OCI-LY7 (cell line): ENCODE measurements around the gene BAZ1A. TPM values are rescaled to one million over a fixed set of nuclear protein-coding genes. Genes with fewer than 3 reads are reported as not detected.
"Not testable (repeated sequence)": the region's sequence is repeated elsewhere in the genome, so short reads cannot be mapped to it uniquely, and the experiment has no call there.

Source experiments
- BruUV-seq: library from RNA; stranded (reverse); fragments of 400-500 nt; replicated peaks from 2 replicates; lab custom pipeline; 2021; lab: Mats Ljungman, UMichigan
- CTCF ChIA-PET: fragments of 300-600 bp; sonication (Branson Sonifier 250); formaldehyde crosslinking; loops from one replicate; lab custom pipeline; 2022; ENCODE audit warnings: antibody characterized with exemption; ENCODE audit not compliant: unreplicated experiment; lab: Charles Lee
- POLR2A ChIA-PET: fragments of 300-600 bp; sonication (Branson Sonifier 250); formaldehyde crosslinking; loops from one replicate; lab custom pipeline; 2022; ENCODE audit warnings: antibody characterized with exemption; lab: Charles Lee
- DNase-seq: peaks from one replicate; pipeline ENCODE4 v3.0.0-alpha.2; 2015; ENCODE audit warnings: low spot score
- H2AFZ ChIP-seq: fragments of 200-600 bp; sonication (generic), shearing (Covaris generic); 2 replicates; pipeline ENCODE4 v1.6.1; 2014; ENCODE audit warnings: mild to moderate bottlenecking, antibody characterized with exemption, low read length, moderate library complexity
- H3K27ac ChIP-seq: fragments of 200-600 bp; sonication (generic); 2 replicates; pipeline ENCODE4 v1.5.1; 2014; ENCODE audit warnings: mixed run types, low read depth, mild to moderate bottlenecking, moderate library complexity, low read length, inconsistent platforms; ENCODE audit not compliant: poor library complexity, severe bottlenecking
- H3K36me3 ChIP-seq: fragments of 200-600 bp; sonication (generic); 2 replicates; pipeline ENCODE4 v1.6.1; 2014; ENCODE audit warnings: mild to moderate bottlenecking, antibody characterized with exemption, low read length, moderate library complexity, mixed read lengths; ENCODE audit not compliant: insufficient read depth
- H3K4me1 ChIP-seq: fragments of 200-600 bp; sonication (generic); 2 replicates; pipeline ENCODE4 v1.5.1; 2014; ENCODE audit warnings: mild to moderate bottlenecking, low read length; ENCODE audit not compliant: insufficient read depth, poor library complexity, severe bottlenecking
- H3K4me2 ChIP-seq: fragments of 200-600 bp; sonication (generic); 2 replicates; pipeline ENCODE4 v1.6.1; 2014; ENCODE audit warnings: mild to moderate bottlenecking, low read length
- H3K4me3 ChIP-seq: fragments of 200-600 bp; sonication (generic); 2 replicates; pipeline ENCODE4 v1.5.1; 2014; ENCODE audit warnings: mild to moderate bottlenecking, low read depth, low read length; ENCODE audit not compliant: poor library complexity, severe bottlenecking
- H3K79me2 ChIP-seq: fragments of 200-600 bp; sonication (generic); 2 replicates; pipeline ENCODE4 v1.6.1; 2016; ENCODE audit warnings: low read depth, mild to moderate bottlenecking, low read length, moderate library complexity, mixed read lengths; ENCODE audit not compliant: insufficient read depth
- H3K9me2 ChIP-seq: fragments of 200-600 bp; sonication (generic); 2 replicates; pipeline ENCODE4 v1.6.1; 2016; ENCODE audit warnings: mild to moderate bottlenecking, low read length, mixed read lengths; ENCODE audit not compliant: insufficient read depth
- H3K9me3 ChIP-seq: fragments of 200-600 bp; sonication (generic); 2 replicates; pipeline ENCODE4 v1.6.1; 2014; ENCODE audit warnings: mild to moderate bottlenecking, mixed run types, low read length, mixed read lengths
- H4K20me1 ChIP-seq: fragments of 200-600 bp; sonication (generic); 2 replicates; pipeline ENCODE4 v1.6.1; 2014; ENCODE audit warnings: mild to moderate bottlenecking, antibody characterized with exemption, low read length, moderate library complexity, mixed read lengths; ENCODE audit not compliant: insufficient read depth
- EZH2phosphoT487 ChIP-seq: fragments of 200-600 bp; sonication (generic); IDR thresholded peaks from 2 replicates; pipeline ENCODE4 v1.6.1; 2018; ENCODE audit warnings: low read depth, borderline replicate concordance, mild to moderate bottlenecking, mixed run types, antibody characterized with exemption, low read length, moderate library complexity, mixed read lengths
- intact Hi-C: fragments of 100-400 bp; cut with micrococcal nuclease; formaldehyde crosslinking; loops from one replicate; pipeline ENCODE4 v1.10.0; 2022; ENCODE audit not compliant: unreplicated experiment
- total RNA-seq, 2 experiments: library from RNA; depleted of rRNA in 1 of 2; stranded (reverse); fragments of >200 nt in 1 of 2; shearing (Covaris generic) in 1 of 2; gene quantifications; 2 replicates each; pipeline ENCODE4 v1.2.3, GENCODE V29; 2014 to 2022
- TF ChIP-seq, protein P1 (sequence below): fragments of 200-600 bp; sonication (generic); conservative IDR thresholded peaks from 2 replicates; pipeline ENCODE4 v1.5.1; 2014; ENCODE audit warnings: mild to moderate bottlenecking, antibody characterized with exemption, low read length, moderate library complexity, mixed read lengths

The BAZ1A gene
- total RNA-seq, 2 experiments from 2014 or later = 42.2 to 58.6 TPM

GRCh38 chr14:34737079-34737478 lies 138.1 kb downstream of the BAZ1A start:
- H2AFZ ChIP-seq, H3K27ac ChIP-seq, intact Hi-C loops, H3K4me3 ChIP-seq, POLR2A ChIA-PET, H3K79me2 ChIP-seq, H4K20me1 ChIP-seq, H3K4me2 ChIP-seq, CTCF ChIA-PET, H3K9me2 ChIP-seq, H3K36me3 ChIP-seq, BruUV-seq, DNase-seq, H3K9me3 ChIP-seq: not testable (repeated sequence)
- H3K4me1 ChIP-seq = peaks cover 16% of the 10 kb centered on the region

GRCh38 chr14:34733245-34733644 lies 141.9 kb downstream of the BAZ1A start:
- peak overlapping the region; percentile 3; the same call in 1 of the 2 replicates for H3K4me2 ChIP-seq
- peak overlapping the region; percentile 48; the same call in 1 of the 2 replicates for H2AFZ ChIP-seq
- POLR2A ChIA-PET = interaction anchor here (0.6 to 1.8 kb wide), 13 partner anchors 10 to 574 kb away, joined by 3 to 5 read pairs (median 3); no protein-coding TSS in a partner anchor
- H3K79me2 ChIP-seq = no peaks in the 10 kb centered on the region
- DNase-seq = no peak
- H4K20me1 ChIP-seq = no peaks in the 10 kb centered on the region
- no peaks in the 10 kb centered on the region for H3K36me3 ChIP-seq
- no TSS peak for BruUV-seq
- H3K9me2 ChIP-seq = no peaks in the 10 kb centered on the region
- CTCF ChIA-PET = interaction anchor here (0.6 kb wide), 1 partner anchor 210 kb away, joined by 4 read pairs; no protein-coding TSS in a partner anchor
- TF ChIP-seq, protein P1, sequence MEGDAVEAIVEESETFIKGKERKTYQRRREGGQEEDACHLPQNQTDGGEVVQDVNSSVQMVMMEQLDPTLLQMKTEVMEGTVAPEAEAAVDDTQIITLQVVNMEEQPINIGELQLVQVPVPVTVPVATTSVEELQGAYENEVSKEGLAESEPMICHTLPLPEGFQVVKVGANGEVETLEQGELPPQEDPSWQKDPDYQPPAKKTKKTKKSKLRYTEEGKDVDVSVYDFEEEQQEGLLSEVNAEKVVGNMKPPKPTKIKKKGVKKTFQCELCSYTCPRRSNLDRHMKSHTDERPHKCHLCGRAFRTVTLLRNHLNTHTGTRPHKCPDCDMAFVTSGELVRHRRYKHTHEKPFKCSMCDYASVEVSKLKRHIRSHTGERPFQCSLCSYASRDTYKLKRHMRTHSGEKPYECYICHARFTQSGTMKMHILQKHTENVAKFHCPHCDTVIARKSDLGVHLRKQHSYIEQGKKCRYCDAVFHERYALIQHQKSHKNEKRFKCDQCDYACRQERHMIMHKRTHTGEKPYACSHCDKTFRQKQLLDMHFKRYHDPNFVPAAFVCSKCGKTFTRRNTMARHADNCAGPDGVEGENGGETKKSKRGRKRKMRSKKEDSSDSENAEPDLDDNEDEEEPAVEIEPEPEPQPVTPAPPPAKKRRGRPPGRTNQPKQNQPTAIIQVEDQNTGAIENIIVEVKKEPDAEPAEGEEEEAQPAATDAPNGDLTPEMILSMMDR = no peak
- TF ChIP-seq EZH2phosphoT487 = no peak
- H3K4me1 ChIP-seq = peaks cover 18% of the 10 kb centered on the region
- intact Hi-C loops = no loop called here
- H3K4me3 ChIP-seq = no peak overlapping the region
- no peaks in the 10 kb centered on the region for H3K9me3 ChIP-seq
- H3K27ac ChIP-seq = no peak overlapping the region

DNA sequence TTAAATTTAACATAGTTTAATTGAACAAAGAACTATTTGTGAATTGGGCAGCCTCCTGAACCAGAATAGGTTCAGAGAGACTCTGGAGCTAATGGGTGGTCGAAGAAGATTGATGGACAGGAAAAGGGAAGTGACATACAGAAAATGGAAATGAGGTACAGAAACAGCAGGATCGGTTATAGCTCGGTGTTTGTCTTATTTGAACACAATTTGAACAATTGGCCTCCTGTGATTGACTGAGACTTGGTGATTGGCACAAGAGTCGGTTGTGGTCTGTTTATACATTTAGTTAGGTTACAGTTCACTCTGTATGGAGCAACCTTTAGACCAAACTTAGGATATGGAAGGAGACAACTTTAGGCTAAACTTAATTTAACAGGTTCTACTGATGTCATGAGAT lies 142.4 kb downstream of the BAZ1A start:
- Histone ChIP-seq H3K9me2 (no peaks in the 10 kb centered on the region), H4K20me1 (no peaks in the 10 kb centered on the region), H3K4me2 (peak overlapping the region; percentile 3), H3K79me2 (no peaks in the 10 kb centered on the region), H3K4me3 (no peak overlapping the region), H3K27ac (no peak overlapping the region), H3K4me1 (peaks cover 18% of the 10 kb centered on the region), H3K36me3 (no peaks in the 10 kb centered on the region), H3K9me3 (no peaks in the 10 kb centered on the region), H2AFZ (peak overlapping the region; percentile 48; the same call in 1 of the 2 replicates)
- peak; percentile 24 for DNase-seq
- TF ChIP-seq, protein P1 = no peak
- TF ChIP-seq EZH2phosphoT487 = no peak
- ChIA-PET CTCF (interaction anchor here (0.6 kb wide), 1 partner anchor 210 kb away, joined by 4 read pairs; no protein-coding TSS in a partner anchor), POLR2A (interaction anchor here (0.6 to 1.8 kb wide), 13 partner anchors 10 to 575 kb away, joined by 3 to 5 read pairs (median 3); no protein-coding TSS in a partner anchor)
- intact Hi-C loops = no loop called here
- no TSS peak for BruUV-seq
